ENCODE data around the gene SCAMP1.

- TF ChIP-seq RCOR1 (IDR thresholded peaks at IDR 0.05; ENCODE audit: low read length) (no peak), CTCF (IDR thresholded peaks at IDR 0.05) (no peak), EP300 (IDR thresholded peaks at IDR 0.05; ENCODE audit: borderline replicate concordance in 1 of 2, low read depth in 1 of 2, low read length in 1 of 2) (no peak)
Measured at GRCh38 chr5:78514427-78515330, 154.3 kb downstream of the SCAMP1 start.
